ENCODE results near the gene IL21.
"Not testable (repeated sequence)": the region's sequence is repeated elsewhere in the genome, so short reads cannot be mapped to it uniquely, and the experiment has no call there.

The IL21 gene

GRCh38 chr4:122621016-122621507, at the start of gene IL21:
IL21 (minus strand) TSS chr4:122621066; CDS start chr4:122621011, 55 bp downstream.
- no peak for DNase-seq

GRCh38 chr4:122669911-122670738, 49.3 kb upstream of the IL21 start:
- DNase-seq = no peak

- no peak for DNase-seq
Observed at GRCh38 chr4:122668241-122668640, 47.4 kb upstream of the IL21 start.

GRCh38 chr4:122666527-122667245, 45.8 kb upstream of the IL21 start:
- DNase-seq = no peak

GRCh38 chr4:122665161-122665929, 44.5 kb upstream of the IL21 start:
- no peak for DNase-seq

GRCh38 chr4:122663814-122664610, 43.1 kb upstream of the IL21 start:
- DNase-seq = no peak

- no peak for DNase-seq
Observed at GRCh38 chr4:122663291-122663690, 42.4 kb upstream of the IL21 start.

- no peak for DNase-seq
Observed at GRCh38 chr4:122662701-122663100, 41.8 kb upstream of the IL21 start.

- no peak for DNase-seq
Observed at GRCh38 chr4:122661176-122662160, 40.6 kb upstream of the IL21 start.

GRCh38 chr4:122658818-122659295, 38.0 kb upstream of the IL21 start:
- DNase-seq = no peak

GRCh38 chr4:122658377-122658776, 37.5 kb upstream of the IL21 start:
- no peak for DNase-seq

- DNase-seq = no peak
Observed at GRCh38 chr4:122657553-122657952, 36.7 kb upstream of the IL21 start.

- not testable (repeated sequence) for DNase-seq
Observed at GRCh38 chr4:122656583-122656982, 35.7 kb upstream of the IL21 start.

GRCh38 chr4:122652379-122652778, 31.5 kb upstream of the IL21 start:
- no peak for DNase-seq

- no peak for DNase-seq
Observed at GRCh38 chr4:122650148-122650547, 29.3 kb upstream of the IL21 start.

GRCh38 chr4:122647656-122648055, 26.8 kb upstream of the IL21 start:
- DNase-seq = no peak

GRCh38 chr4:122643257-122643656, 22.4 kb upstream of the IL21 start:
- DNase-seq = no peak

- DNase-seq = no peak
Observed at GRCh38 chr4:122639181-122639580, 18.3 kb upstream of the IL21 start.

- DNase-seq = no peak
Observed at GRCh38 chr4:122636697-122637096, 15.8 kb upstream of the IL21 start.

- no peak for DNase-seq
Observed at GRCh38 chr4:122635205-122635604, 14.3 kb upstream of the IL21 start.

- no peak for DNase-seq
Observed at GRCh38 chr4:122633211-122633610, 12.3 kb upstream of the IL21 start.
